ENCODE results near the gene SH3RF1. TPM values are rescaled to one million over a fixed set of nuclear protein-coding genes. Genes with fewer than 3 reads are reported as not detected.

SH3RF1 gene
- total and polyA plus RNA-seq, 2 of the 13 experiments (the other 11 are each of a cell fraction or from before 2014, with no cell fraction given): 3.1 to 3.2 TPM

- 0 out of 2 replicates have a peak, but pooled peaks have one; percentile 3 for TF ChIP-seq ZNF337 (CRISPR knock-in tag; IDR thresholded peaks at IDR 0.05; ENCODE audit: borderline replicate concordance, low read depth)
- no peak for TF ChIP-seq RORA (CRISPR knock-in tag; IDR thresholded peaks at IDR 0.05)
- TF ChIP-seq RBAK (CRISPR knock-in tag; IDR thresholded peaks at IDR 0.05): no peak
- TF ChIP-seq CREB1 (IDR thresholded peaks at IDR 0.05): 0 out of 2 replicates have a peak, but pooled peaks have one; percentile 12
- TF ChIP-seq CREB1 (CRISPR knock-in tag; IDR thresholded peaks at IDR 0.05): 0 out of 2 replicates have a peak, but pooled peaks have one; percentile 29
- no peak for TF ChIP-seq ZNF513 (CRISPR knock-in tag; conservative IDR thresholded peaks at IDR 0.05)
- no peak for TF ChIP-seq HOXA7 (CRISPR knock-in tag; IDR thresholded peaks at IDR 0.05)
- peak; percentile 49; the same call in 1 of the 2 replicates for TF ChIP-seq BHLHE40 (IDR thresholded peaks at IDR 0.05; ENCODE audit: low read length)
- peak; percentile 39; the same call in 1 of the 2 replicates for TF ChIP-seq TARDBP (CRISPR knock-in tag; IDR thresholded peaks at IDR 0.05)
- TF ChIP-seq MED1 (CRISPR knock-in tag; IDR thresholded peaks at IDR 0.05): peak; percentile 77
- 0 out of 2 replicates have a peak, but pooled peaks have one; percentile 58 for TF ChIP-seq ZBED4 (CRISPR knock-in tag; IDR thresholded peaks at IDR 0.05; ENCODE audit: borderline replicate concordance)
- 0 out of 2 replicates have a peak, but pooled peaks have one; percentile 44 for TF ChIP-seq ZMAT3 (CRISPR knock-in tag; conservative IDR thresholded peaks at IDR 0.05)
- TF ChIP-seq ZNF710 (CRISPR knock-in tag; IDR thresholded peaks at IDR 0.05; ENCODE audit: borderline replicate concordance): peak; percentile 62; the same call in 1 of the 2 replicates
- no peak for TF ChIP-seq TERF1 (CRISPR knock-in tag; IDR thresholded peaks at IDR 0.05)
- TF ChIP-seq DPF2 (CRISPR knock-in tag; IDR thresholded peaks at IDR 0.05; ENCODE audit: borderline replicate concordance, low read depth): peak; percentile 60; the same call in 1 of the 2 replicates
- no peak for TF ChIP-seq ZBTB44 (CRISPR knock-in tag; IDR thresholded peaks at IDR 0.05)
- no peak for TF ChIP-seq TGIF2 (CRISPR knock-in tag; IDR thresholded peaks at IDR 0.05)
- TF ChIP-seq SMAD1 (CRISPR knock-in tag; IDR thresholded peaks at IDR 0.05; ENCODE audit: borderline replicate concordance, low read depth): no peak
Measured at GRCh38 chr4:169070895-169071218, 199.9 kb downstream of the SH3RF1 start (continued).

Data from HepG2 (cell line).